D721Med (cell line): ENCODE results near the gene OVAAL.

Source experiments
- DNase-seq: peaks from one replicate; pipeline ENCODE4 v3.0.0; 2011; ENCODE audit warnings: low spot score; ENCODE audit not compliant: insufficient read length
- FAIRE-seq: peaks from 2 replicates; lab custom pipeline; 2011; peaks lifted over from hg19 to GRCh38; lab: Jason Lieb, UNC
- CTCF ChIP-seq: IDR thresholded peaks from 2 replicates; pipeline ENCODE4 v1.5.1; 2012; ENCODE audit warnings: mild to moderate bottlenecking, control low read depth; ENCODE audit not compliant: insufficient read depth; ENCODE audit errors: missing control alignments

The OVAAL gene

GRCh38 chr1:180571060-180571831, 12.5 kb downstream of the OVAAL start:
- no peak for DNase-seq
- FAIRE-seq = no peak

GRCh38 chr1:180571832-180572636, 13.3 kb downstream of the OVAAL start:
- no peak for DNase-seq
- FAIRE-seq = no peak
- no peak for TF ChIP-seq CTCF

More at GRCh38 chr1:180571060-180571831, 12.5 kb downstream of the OVAAL start:
- no peak for TF ChIP-seq CTCF

GRCh38 chr1:180572760-180573159, 14.0 kb downstream of the OVAAL start:
- no peak for TF ChIP-seq CTCF
- FAIRE-seq (no peak), DNase-seq (no peak)

GRCh38 chr1:180574031-180574713, 15.4 kb downstream of the OVAAL start:
- FAIRE-seq = no peak
- no peak for TF ChIP-seq CTCF

GRCh38 chr1:180577361-180577760, 18.6 kb downstream of the OVAAL start:
- no peak for FAIRE-seq
- TF ChIP-seq CTCF = no peak
- DNase-seq = no peak

More at GRCh38 chr1:180574031-180574713, 15.4 kb downstream of the OVAAL start:
- no peak for DNase-seq

GRCh38 chr1:180579961-180580611, 21.3 kb downstream of the OVAAL start:
- TF ChIP-seq CTCF = no peak
- DNase-seq = no peak

More at GRCh38 chr1:180579961-180580611, 21.3 kb downstream of the OVAAL start:
- no peak for FAIRE-seq
